Endodermal cell (in vitro differentiated cells): ENCODE measurements around the gene THOP1. TPM values are rescaled to one million over a fixed set of nuclear protein-coding genes. Genes with fewer than 3 reads are reported as not detected.

Experiments used
- DNase-seq: peaks from one replicate; pipeline ENCODE4 v3.0.0-alpha.2; 2017
- H3K27ac ChIP-seq: 2 replicates; pipeline ENCODE4 v1.5.1; 2013; ENCODE audit warnings: mild to moderate bottlenecking, low read depth, low read length, moderate library complexity
- H3K27me3 ChIP-seq: 2 replicates; pipeline ENCODE4 v1.6.1; 2013; ENCODE audit warnings: mild to moderate bottlenecking, low read length, moderate library complexity; ENCODE audit not compliant: insufficient read depth, control insufficient read depth, poor library complexity, severe bottlenecking
- H3K36me3 ChIP-seq: 2 replicates; pipeline ENCODE4 v1.7.0; 2013; ENCODE audit warnings: mild to moderate bottlenecking, low read length, moderate library complexity; ENCODE audit not compliant: control insufficient read depth, insufficient read depth
- H3K4me1 ChIP-seq: one replicate; pipeline ENCODE4 v1.7.0; 2013; ENCODE audit warnings: low read length; ENCODE audit not compliant: control insufficient read depth, insufficient read depth
- H3K4me3 ChIP-seq: 2 replicates; pipeline ENCODE4 v1.5.1; 2013; ENCODE audit warnings: mild to moderate bottlenecking, low read length, moderate library complexity
- H3K9ac ChIP-seq: 2 replicates; pipeline ENCODE4 v1.6.1; 2013; ENCODE audit warnings: mild to moderate bottlenecking, low read length, moderate library complexity; ENCODE audit not compliant: poor library complexity, severe bottlenecking; ENCODE audit errors: extremely low read depth
- H3K9me3 ChIP-seq: 2 replicates; pipeline ENCODE4 v1.6.1; 2013; ENCODE audit warnings: mild to moderate bottlenecking, low read length, moderate library complexity; ENCODE audit not compliant: control insufficient read depth
- H3K27ac Mint-ChIP-seq: 2 replicates; pipeline ENCODE4 v1.8.0; 2020; ENCODE audit warnings: mixed read lengths
- H3K27me3 Mint-ChIP-seq: 2 replicates; pipeline ENCODE4 v1.8.0; 2021; ENCODE audit warnings: mild to moderate bottlenecking, mixed read lengths; ENCODE audit not compliant: insufficient read depth
- H3K36me3 Mint-ChIP-seq: 2 replicates; pipeline ENCODE4 v1.8.0; 2020; ENCODE audit warnings: low read depth, mixed read lengths
- H3K4me1 Mint-ChIP-seq: 2 replicates; pipeline ENCODE4 v1.8.0; 2020; ENCODE audit warnings: mixed read lengths
- H3K4me3 Mint-ChIP-seq: 2 replicates; pipeline ENCODE4 v1.8.0; 2020; ENCODE audit warnings: mild to moderate bottlenecking, moderate library complexity, mixed read lengths
- H3K9me3 Mint-ChIP-seq: 2 replicates; pipeline ENCODE4 v1.8.0; 2020; ENCODE audit warnings: mild to moderate bottlenecking, mixed read lengths
- CTCF ChIP-seq: fragments of 200-600 bp; sonication (generic); conservative IDR thresholded peaks from 2 replicates; pipeline ENCODE4 v1.5.0; 2021; ENCODE audit warnings: antibody characterized with exemption, mild to moderate bottlenecking
- WGBS, 2 experiments: methylation state at CpG; one replicate each; pipeline versions ENCODE4 v1.1.5 to v1.1.7; 2013; ENCODE audit warnings: missing lambda C conversion rate in 2 of 2, mixed read lengths in 1 of 2; ENCODE audit not compliant: insufficient coverage in 1 of 2, insufficient read length in 1 of 2; 5-methylcytosine and 5-hydroxymethylcytosine counted together
- total RNA-seq, 2 donors: library from RNA; stranded (reverse); fragmentation: NEBNext Ultra II Directional in 1 of 2; extraction: Animal tissue kit (Norgen Biotek cat#: 25700) in 1 of 2; gene quantifications; 2 replicates in 1 of 2; 3 replicates in 1 of 2; pipeline ENCODE4 v1.2.1, GENCODE V29; 2021

THOP1 gene
- total RNA-seq, 2 donors from 2014 or later = 130 to 170 TPM

GRCh38 chr19:2751438-2751830, 33.9 kb upstream of the THOP1 start:
- no peaks in the 10 kb centered on the region for H3K4me1 ChIP-seq
- no peak overlapping the region for H3K9ac ChIP-seq
- Mint-ChIP-seq H3K9me3 (no peaks in the 10 kb centered on the region), H3K27ac (no peak overlapping the region), H3K4me1 (no peaks in the 10 kb centered on the region), H3K27me3 (peaks cover 6% of the 10 kb centered on the region), H3K4me3 (no peak overlapping the region), H3K36me3 (peaks cover 23% of the 10 kb centered on the region)
- no peak overlapping the region for H3K27ac ChIP-seq
- peaks cover 25% of the 10 kb centered on the region for H3K36me3 ChIP-seq
- DNase-seq = no peak
- no peaks in the 10 kb centered on the region for H3K9me3 ChIP-seq
- no peak for TF ChIP-seq CTCF
- H3K27me3 ChIP-seq = no peaks in the 10 kb centered on the region
- H3K4me3 ChIP-seq = no peak overlapping the region
- WGBS, 2 experiments = 88 to 93% methylated on average over 12 to 21 of the region's 21 CpGs

- no peak overlapping the region for H3K27ac Mint-ChIP-seq
- peaks cover 45% of the 10 kb centered on the region for H3K36me3 ChIP-seq
- H3K9me3 ChIP-seq = no peaks in the 10 kb centered on the region
- H3K4me3 ChIP-seq = no peak overlapping the region
- H3K9me3 Mint-ChIP-seq = no peaks in the 10 kb centered on the region
- H3K27me3 Mint-ChIP-seq = no peaks in the 10 kb centered on the region
- no peaks in the 10 kb centered on the region for H3K4me1 ChIP-seq
- no peaks in the 10 kb centered on the region for H3K4me1 Mint-ChIP-seq
- no peak for DNase-seq
- no peaks in the 10 kb centered on the region for H3K27me3 ChIP-seq
- H3K4me3 Mint-ChIP-seq = no peak overlapping the region
- TF ChIP-seq CTCF = no peak
- H3K36me3 Mint-ChIP-seq = peaks cover 44% of the 10 kb centered on the region
- 91 to 94% methylated on average over 32 to 43 of the region's 43 CpGs for WGBS, 2 experiments
- H3K9ac ChIP-seq = no peak overlapping the region
- H3K27ac ChIP-seq = no peak overlapping the region
These were observed 30.4 kb upstream of the THOP1 start for GRCh38 chr19:2754659-2755447.

- no peaks in the 10 kb centered on the region for H3K4me1 ChIP-seq
- no peak overlapping the region for H3K9ac ChIP-seq
- H3K4me3 Mint-ChIP-seq = no peak overlapping the region
- no peaks in the 10 kb centered on the region for H3K9me3 Mint-ChIP-seq
- no peak overlapping the region for H3K27ac Mint-ChIP-seq
- H3K4me1 Mint-ChIP-seq = no peaks in the 10 kb centered on the region
- no peak overlapping the region for H3K27ac ChIP-seq
- peaks cover 45% of the 10 kb centered on the region for H3K36me3 ChIP-seq
- H3K9me3 ChIP-seq = no peaks in the 10 kb centered on the region
- WGBS, 2 experiments = 95 to 96% methylated on average over 16 of the region's 16 CpGs
- peaks cover 46% of the 10 kb centered on the region for H3K36me3 Mint-ChIP-seq
- no peak for DNase-seq
- H3K4me3 ChIP-seq = no peak overlapping the region
- no peaks in the 10 kb centered on the region for H3K27me3 Mint-ChIP-seq
- no peak for TF ChIP-seq CTCF
- H3K27me3 ChIP-seq = no peaks in the 10 kb centered on the region
These were observed 29.9 kb upstream of the THOP1 start for GRCh38 chr19:2755448-2755705.
